RPMI7951 (cell line): ENCODE results near the gene EGFR. TPM values are rescaled to one million over a fixed set of nuclear protein-coding genes. Genes with fewer than 3 reads are reported as not detected.

ENCODE experiments used
- DNase-seq: peaks from one replicate; pipeline ENCODE4 v3.0.0-alpha.2; 2012; ENCODE audit warnings: low read depth
- total RNA-seq: library from RNA; depleted of rRNA; stranded (reverse); fragments of >200 nt; shearing (Covaris generic); gene quantifications from 2 replicates; pipeline ENCODE4 v1.2.3, GENCODE V29; 2014

The EGFR gene
- total RNA-seq, 1 experiment from 2014 or later = 40.9 TPM

DNA sequence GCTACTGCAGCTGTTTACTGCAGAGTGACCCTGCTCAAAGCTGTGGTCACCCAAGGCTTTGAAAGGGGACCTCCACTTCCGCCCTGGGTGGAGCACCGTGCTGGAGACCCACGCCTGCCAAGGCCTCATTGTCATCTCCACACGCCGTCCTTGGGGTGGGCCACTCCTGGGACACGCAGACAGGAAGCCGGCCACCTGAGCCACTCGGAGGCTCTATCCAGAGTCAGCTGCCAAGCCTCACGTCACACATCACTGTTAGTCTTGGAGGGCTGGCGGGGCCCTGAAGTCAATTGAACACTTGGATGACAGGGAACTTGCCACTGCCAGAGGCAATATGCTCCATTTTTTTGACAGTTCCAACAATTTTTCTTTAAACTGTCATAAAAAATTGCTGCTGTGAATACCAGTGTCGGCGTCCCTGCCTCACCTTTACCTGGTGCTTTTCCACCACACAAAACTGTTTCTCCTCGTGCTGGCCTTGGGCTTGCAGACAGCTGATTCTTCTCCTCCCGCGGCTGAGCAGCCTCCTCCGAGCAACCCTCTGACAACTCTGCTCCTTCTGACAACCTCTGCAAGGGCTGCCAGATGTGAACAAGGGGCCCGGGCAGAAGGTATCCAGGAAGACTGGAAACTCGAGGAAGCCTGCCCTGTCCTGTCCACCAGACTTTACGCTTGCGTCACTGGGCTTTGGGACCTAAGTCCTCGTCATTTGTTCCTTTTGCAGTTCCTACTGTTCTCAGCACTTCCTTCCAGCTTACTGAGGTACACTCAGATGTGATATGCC is 81.9 kb downstream of the EGFR start:
- peak; percentile 42 for DNase-seq

DNA sequence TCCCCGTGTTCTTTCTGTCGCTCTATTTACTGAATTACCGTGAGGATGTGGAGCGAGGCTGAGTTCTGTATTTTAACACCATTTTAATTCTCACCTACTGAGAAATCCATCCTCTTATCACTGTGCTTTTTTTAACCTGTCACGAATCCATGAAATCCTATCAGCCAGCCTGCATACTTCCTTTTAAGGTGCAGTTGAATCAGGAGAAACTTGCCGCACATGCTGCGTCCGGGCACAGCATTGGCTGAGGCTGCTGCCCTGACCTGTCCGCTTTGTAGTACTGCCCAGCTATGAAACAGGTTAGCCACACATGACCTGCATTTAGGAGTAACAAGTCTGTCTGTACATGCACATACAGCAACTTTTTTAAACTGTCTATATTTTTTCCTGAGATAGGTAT is 82.5 kb downstream of the EGFR start:
- DNase-seq = no peak

DNA sequence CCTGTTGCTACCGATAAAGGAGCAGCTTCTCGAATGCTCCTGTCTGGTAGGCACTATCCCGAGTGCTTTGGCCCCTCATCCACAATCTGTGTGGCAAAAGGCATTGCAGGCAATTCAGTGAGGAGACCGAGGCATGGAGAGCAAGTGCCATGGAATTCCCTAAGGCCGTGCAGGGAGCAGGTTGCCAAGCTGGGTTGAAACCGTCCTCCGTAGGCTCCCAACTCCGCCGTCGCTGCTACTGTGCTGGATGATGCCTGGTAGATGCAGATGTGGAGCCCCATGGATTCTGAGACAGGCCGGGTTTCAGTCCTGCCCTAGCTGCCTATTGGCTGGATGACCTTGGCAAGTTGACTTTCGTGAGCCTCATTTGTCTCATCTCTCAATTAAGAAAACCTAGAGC is 85.3 kb downstream of the EGFR start:
- DNase-seq = peak; percentile 14

DNA sequence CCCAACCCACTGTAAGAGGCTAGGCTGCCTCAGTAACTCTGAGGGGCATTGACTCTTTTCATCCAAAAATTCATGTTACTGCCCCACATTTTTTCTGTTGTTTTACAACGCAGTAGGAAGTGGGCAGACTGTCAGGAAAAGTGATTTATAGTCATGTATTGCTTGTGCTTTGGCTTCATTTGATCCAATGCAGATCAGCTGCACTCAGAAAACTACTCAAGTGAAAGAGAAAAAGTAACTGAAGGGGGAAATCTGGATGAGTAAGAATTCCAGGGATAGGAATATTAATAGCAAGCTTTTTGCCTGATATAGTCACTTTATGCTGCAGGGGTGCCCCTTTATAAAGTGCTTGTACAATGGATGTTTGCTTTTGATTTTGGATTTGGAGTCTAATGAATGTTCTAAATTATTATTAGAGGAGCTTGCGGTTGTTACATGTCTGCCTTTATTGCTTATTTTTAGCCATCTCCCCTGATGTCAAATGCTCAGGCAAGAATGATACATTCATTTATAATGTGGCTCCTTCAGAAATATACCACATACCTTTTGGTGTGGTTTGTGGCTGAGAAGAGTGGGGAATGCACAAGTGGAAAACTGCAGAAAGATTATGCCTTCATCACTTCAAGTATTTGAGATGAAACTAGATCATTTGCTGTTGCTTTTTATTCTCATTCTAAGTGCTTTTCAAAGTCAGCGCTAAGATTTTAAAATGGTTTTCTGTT is 86.1 kb downstream of the EGFR start:
- peak; percentile 80 for DNase-seq

DNA sequence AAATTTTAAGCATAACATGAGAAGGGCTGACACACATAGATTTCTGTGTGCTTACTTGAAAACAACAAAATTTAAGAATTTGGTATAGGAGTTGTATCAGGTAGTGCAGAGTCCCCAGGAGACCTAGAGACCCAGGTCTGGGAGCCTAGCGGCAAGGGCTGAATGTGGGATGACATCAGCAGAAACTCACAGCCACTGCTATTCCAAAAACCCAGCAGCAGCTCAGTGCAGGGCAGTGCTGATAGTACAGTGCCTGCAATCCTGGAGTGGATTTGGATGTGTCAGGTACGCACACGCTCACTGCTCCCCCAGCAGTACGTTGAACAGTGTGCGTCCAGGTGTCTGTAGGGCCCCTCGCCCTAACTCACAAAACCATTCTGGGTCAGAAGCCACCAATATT is 87.1 kb downstream of the EGFR start:
- DNase-seq = no peak

DNA sequence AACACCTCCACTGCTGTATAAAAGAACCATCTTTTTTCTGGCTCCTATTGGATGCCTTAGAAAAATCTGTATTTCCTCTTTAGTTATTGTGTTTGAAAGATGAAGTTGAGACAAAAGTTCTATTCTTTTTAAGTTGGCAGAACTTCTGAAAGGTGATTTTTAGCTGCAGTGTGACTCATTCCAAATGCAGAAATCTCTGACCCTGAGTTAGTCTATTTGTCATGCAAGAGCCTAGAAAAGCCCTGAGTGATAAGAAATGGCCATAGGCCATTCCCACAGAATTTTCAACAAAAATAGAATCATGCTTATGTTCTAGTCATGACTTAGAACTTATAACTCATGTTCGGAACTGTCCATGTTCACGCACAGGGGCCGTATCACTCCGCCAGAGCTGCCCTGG is 89.1 kb downstream of the EGFR start:
- DNase-seq = peak; percentile 93

DNA sequence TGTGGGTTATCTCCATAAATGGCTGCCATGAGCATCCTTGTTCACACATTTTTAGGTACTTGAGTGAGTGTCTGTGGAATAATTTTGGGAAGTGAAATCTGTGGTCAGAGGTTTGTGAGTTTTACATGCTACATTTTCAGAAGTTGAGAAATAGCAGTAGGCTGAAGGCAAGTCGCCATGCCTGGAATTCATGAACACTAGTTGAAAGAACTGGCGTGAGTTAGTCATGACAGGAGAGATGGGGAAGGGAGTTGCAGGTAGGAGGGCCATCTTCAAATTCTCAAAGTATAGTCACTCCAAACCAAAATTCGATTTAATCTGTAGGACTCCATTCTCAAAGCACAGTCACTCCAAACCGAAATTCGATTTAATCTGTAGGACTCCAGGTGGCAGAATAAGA is 89.6 kb downstream of the EGFR start:
- DNase-seq = no peak

DNA sequence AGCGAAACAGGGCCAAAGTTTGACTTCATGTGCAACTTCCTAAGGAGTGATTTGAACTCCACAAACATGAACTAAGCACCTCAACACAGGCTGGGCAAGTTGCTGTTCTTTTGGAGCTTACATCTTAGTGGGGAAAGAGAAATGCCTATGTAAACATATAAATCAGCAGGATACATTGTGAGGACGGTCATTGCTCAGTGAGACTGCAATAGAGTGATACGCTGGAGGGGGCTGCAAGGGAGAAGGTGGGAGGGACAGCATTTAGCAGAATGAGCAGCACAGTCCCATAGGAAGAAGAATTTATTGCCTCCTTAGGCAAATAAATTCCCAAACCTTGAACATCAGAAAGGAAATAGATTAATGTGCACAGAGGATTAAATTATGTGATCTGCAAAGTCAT is 90.0 kb downstream of the EGFR start:
- no peak for DNase-seq

DNA sequence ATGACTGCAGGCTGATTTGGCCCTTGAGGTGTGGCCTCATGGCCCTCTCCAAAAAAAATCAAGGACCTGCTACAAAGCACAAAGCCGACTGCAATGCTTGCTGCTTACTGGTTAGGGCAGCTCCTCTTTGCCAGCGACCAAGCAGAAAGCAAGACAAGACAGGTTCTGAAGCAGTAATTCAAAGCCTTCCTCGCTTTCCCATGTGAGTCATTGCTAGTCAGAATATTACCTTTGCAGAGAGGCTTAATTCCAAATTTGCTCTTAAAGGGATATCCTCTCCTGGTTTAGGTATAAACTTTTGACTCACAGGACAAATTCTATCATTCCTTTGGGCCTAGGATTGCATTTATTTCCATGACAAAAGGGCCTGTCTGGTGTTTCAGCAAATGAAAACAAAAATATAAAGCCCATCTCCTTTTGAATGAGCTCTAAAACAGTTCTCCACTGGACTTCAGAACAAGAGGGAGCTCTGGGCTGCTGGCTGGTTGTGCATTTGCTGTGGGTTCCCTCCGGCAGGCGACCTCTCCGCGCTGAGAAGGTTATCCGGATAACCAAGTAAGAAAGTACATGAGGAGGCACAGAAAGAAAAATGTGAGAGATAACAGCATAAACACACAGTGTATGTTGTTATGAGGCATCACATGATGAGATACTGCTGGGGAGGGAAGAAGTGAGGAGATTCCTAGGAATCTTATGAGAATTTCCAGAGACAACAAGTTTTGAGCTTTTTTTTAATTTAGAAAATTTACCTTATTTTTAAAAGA is 90.8 kb downstream of the EGFR start:
- peak; percentile 74 for DNase-seq

DNA sequence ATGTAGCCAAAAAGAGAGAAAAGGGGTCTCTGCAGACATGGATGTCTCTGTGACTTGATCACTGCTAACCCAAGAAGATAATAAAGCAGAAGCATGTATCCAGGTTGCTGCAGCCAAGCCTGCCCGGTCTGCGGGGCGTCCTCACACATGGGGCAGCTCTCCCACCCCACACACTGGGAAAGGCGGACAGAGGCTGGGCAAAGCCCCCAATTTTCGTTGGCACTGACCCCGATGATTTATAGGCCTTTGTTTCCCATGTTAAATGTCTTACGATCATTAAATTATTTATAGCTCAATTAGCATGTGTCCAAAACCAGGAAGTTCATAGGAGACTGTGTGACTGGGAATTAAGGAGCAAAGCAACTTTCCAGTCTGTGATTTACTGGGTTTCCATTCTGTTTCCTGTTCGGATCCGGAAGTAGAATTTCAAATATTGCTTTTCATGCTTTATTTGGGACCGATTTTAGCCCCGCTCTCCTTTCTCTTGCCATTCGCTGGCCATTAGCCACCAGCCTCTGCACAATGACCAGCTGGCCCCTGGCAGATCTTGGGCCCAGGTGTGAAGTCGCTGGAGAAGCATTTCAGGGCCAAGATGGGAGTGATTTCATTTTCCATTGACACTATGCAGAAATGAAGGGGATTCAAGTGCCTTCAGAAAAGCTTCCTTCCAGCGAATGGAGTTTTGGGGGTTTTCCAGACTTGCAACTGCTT is 91.6 kb downstream of the EGFR start:
- DNase-seq = no peak

DNA sequence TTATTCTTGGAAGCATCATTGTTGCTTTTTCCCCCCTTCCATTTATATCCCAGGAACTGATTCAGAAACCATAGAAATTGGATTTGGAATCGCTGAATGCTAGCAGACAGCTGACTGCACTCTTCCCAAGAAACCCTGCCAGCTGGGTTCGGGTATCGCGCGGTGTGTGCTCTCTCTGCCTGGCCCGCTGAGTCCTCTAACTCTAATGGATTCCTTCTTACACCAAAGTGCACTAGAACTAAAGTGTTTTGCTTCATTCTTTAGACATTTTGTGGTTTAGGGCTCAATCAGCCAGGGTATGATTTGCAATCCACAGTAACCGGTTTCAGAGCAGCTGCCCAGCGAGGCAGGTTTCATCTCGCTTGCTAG is 92.2 kb downstream of the EGFR start:
- peak; percentile 90 for DNase-seq

DNA sequence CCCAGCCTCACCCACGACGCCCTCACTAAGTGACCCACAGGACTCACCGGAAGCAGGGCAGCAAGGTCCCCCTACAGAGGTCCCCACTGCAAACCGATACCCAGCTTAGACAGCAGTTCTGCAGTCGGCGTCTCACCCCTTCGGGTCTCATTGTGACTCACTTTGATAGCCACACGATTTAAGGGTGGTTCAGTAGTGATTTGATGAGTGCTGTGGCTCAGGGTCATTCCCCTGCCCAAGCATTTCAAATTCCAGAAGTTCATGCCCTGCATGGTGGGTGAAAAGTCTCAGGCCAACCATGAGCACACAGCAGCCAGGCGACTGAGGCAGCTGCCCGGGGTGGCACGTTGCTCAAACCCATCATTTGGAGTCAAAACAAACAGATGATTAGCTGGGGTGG is 93.2 kb downstream of the EGFR start:
- DNase-seq = peak; percentile 58

DNA sequence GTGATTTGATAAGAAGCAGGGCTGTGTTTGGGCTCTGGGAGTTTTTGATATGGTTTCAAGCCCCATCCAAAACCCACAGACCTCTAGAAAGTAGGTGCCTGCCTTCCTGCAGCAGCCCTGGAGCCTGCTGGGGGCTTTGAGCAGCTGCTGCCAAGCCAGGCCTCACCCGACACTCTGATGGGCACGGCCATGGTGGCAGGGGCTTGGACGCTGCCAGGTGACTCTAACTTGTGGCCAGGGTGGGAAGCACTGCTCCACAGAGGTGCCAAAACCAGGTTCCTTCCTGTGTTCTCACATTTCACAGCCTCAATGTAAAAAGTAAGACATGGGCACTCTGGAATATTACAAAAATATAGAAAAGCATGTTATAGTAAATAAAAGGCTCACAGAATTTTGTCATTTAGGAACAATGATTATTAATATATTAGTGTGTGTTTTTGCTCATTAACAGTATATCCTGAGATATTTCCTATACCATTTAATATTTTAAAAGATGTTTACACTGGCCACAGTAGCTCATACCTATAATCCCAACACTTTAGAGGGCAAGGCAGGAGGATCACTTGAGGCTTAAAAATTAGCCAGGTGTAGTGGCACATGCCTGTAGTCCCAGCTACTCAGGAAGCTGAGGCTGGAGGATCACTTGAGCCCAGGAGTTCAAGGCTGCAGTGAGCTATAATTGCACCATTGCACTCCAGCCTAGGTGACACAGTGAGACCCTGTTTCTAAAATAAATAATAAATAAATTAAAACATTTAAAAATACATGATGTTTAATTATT is 95.1 kb downstream of the EGFR start:
- no peak for DNase-seq

DNA sequence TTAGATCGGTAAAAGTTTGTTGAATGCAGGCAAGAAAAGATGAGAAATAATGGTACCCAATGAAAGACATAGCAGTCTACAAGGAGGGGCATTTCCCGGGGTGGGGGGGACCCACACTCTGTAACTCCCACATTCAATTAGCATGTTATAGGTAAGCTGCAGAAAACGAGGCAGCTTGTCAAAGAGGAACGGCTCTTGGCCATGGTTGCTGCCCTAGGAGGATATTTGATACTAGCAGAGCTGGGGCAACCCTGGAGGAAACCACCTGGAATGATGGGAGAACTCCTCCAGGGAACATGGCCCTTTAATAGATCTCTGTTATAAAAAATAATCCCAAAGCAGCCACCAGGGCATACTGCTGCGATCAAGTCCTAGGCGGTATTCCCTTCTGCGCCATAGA is 98.5 kb downstream of the EGFR start:
- no peak for DNase-seq

DNA sequence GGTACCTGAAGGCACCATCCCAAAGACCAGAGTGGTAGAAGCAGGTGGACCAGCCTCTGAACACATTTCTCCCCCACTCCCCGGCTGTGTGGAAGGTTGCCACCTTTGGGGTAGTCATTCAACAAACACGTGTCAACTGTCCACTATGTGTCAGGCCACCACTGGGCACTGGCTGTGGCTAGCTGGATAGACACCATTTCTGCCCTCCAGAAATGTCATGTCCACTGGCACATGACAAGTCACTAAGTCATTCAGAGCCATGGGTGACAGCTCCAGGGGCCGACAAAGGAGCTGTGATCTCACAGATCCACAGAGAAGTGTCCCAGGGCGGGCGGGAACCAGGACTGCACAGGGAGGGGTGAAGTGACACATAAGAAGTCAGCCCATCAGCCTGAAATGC is 99.6 kb downstream of the EGFR start:
- DNase-seq = no peak

DNA sequence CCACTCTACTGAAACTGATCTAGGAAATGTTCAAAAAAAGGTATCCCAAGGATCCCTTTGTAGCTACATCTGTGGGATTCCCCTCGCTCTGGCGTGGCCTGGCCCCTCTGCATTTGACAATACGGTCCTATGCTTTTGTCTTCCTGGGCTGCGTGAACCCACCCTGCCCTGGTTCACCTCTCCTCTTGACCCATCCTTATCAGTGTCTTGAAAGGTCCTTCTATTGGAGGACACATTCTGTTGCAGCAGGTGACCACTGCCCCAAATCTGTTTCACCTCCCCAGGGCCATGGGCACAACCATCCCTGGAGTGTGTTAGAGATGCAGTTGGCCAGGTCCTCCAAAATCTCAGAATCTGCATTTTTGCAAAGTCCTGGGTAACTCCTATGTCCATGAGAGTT is 100.8 kb downstream of the EGFR start:
- no peak for DNase-seq

DNA sequence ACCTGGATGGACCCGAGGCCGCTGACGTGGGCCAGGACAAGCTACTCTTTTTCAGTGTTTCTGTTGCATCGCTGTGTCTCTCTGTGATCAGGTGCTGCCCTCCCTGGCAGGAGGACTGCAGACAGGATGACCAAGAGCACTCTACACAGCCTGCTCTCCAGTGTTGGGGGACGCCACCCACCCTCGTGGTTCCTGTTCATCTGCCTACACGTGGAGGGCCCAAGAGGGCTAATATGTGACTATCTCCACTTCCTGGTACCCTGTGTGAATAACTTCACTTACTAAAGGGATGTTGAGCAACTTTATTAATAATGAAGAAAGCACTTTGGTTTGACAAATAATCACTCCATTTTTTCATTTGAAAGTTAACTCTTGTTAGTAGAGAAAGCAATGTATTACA is 101.3 kb downstream of the EGFR start:
- DNase-seq = no peak

DNA sequence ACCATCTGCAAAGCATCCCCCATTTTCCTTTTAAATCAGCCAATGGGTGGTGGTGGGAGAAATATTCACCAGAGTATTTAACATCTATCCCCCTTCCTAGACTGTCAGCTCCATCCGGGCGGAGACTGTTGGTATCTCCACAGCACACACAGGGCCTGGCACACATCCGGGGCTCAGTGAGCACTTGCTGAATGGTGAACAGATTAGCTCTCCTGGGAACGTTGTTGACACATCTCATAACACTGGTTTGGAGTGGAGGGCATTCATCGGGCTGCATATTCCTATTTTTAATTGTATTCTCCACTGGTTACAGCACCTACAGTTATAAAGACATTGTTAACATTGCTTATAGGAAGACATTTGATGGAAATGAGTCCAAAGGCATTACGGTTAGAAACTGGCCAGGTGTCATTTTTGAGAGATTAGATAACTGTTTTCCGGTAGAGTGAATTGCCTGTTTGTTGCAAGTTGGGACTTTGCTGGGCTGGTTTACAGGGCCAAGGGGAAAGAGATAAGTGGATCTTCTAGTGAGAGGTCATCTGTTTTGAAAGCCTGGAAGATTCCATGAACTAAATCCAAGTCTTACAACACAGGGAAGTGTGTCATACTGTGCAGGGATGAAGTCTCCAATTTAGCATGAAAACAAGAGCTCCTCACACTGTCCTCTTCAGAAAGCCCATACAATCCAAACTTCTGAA is 101.8 kb downstream of the EGFR start:
- DNase-seq = peak; percentile 74

DNA sequence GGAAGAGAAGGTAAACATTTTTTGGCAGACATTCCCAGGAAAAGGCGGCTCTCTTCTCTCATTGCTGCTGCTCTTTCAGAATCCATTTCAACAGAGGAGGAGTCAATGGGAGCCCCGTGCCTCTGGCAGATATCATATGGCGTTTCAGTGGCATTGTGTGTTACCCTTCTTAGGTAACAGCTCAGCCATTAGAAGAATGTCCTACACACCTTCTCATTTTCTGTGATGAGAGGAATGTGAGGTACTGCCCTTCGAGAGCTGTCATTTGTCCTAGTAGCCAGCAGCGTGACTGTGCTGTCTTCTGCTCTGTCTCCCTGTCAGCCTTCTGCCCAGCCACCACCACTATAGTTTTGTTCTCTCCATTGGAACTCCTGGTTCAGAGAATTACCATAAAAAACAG is 102.4 kb downstream of the EGFR start:
- DNase-seq = no peak

DNA sequence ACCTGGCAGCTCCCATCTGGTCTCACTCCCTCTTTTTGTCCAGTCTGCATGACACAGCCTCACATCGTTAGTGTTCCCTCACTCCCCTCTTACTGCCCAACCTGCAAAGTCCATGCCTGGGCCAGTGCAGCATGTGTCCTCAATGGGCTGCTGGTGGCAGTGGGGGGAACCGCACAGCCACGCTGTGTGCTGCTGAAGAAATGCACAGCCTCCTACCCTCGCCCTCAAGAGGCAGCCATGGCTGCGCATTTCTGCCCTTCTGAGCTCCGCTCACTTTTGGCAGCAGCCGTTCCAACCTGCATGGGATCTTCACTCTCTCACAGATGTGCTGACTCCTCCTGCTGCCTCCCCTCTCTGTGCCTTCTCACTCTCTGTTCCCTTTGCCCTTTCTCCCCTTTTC is 103.4 kb downstream of the EGFR start:
- no peak for DNase-seq
